Right lobe of liver (tissue), 6 donors: ENCODE measurements around the gene KRT23. TPM values are rescaled to one million over a fixed set of nuclear protein-coding genes. Genes with fewer than 3 reads are reported as not detected.
"Not testable (repeated sequence)": the region's sequence is repeated elsewhere in the genome, so short reads cannot be mapped to it uniquely, and the experiment has no call there.

Experiments
- ATAC-seq, 4 donors: fragments of 200-7000 bp; cut with Tn5 transposase; one replicate each; pipeline ENCODE4 v1.9.1; 2020; ENCODE audit warnings: mild to moderate bottlenecking in 4 of 4, moderate library complexity in 4 of 4
- DNase-seq, 3 donors: peaks; one replicate each; pipeline ENCODE4 v3.0.0-alpha.2; 2020
- H3K27ac ChIP-seq, 3 donors: fragments of 200-600 bp; one replicate each; pipeline ENCODE4 v1.8.0; 2022
- H3K27me3 ChIP-seq, 2 donors: fragments of 200-600 bp; one replicate each; pipeline ENCODE4 v1.8.0; 2022
- H3K36me3 ChIP-seq, 4 donors: fragments of 200-600 bp; sonication (generic) in 1 of 4; one replicate each; pipeline versions ENCODE4 v1.5.1 to v1.8.0; 2017 to 2022; ENCODE audit warnings: control low read depth in 1 of 4
- H3K4me1 ChIP-seq, 4 donors: fragments of 200-600 bp; sonication (generic) in 1 of 4; one replicate each; pipeline versions ENCODE4 v1.5.1 to v1.8.0; 2017 to 2022; ENCODE audit warnings: control low read depth in 1 of 4
- H3K4me3 ChIP-seq, 3 donors: fragments of 200-600 bp; one replicate each; pipeline ENCODE4 v1.8.0; 2022
- H3K9me3 ChIP-seq, 4 donors: fragments of 200-600 bp; sonication (generic) in 1 of 4; one replicate each; pipeline versions ENCODE4 v1.5.1 to v1.8.0; 2017 to 2022; ENCODE audit warnings: control low read depth in 1 of 4
- POLR2A ChIP-seq: fragments of 450-650 bp; IDR thresholded peaks from one replicate; pipeline ENCODE4 v1.6.1; 2017; ENCODE audit warnings: antibody characterized with exemption, mild to moderate bottlenecking
- WGBS: methylation state at CpG from one replicate; pipeline ENCODE4 v1.1.6; 2018; ENCODE audit warnings: low coverage, low lambda C conversion rate; ENCODE audit not compliant: insufficient coverage; ENCODE audit errors: missing lambda C conversion rate; 5-methylcytosine and 5-hydroxymethylcytosine counted together
- intact Hi-C, 2 donors: fragments of 100-400 bp; cut with DNase I; formaldehyde crosslinking; loops; one replicate each; pipeline versions ENCODE4 v1.11.2 to v1.14.1; 2022
- total RNA-seq, 6 experiments: library from RNA; depleted of rRNA in 2 of 6; stranded (reverse); fragments of >200 nt in 2 of 6; fragmentation: NEBNext Ultra II Directional in 3 of 6; extraction: Animal tissue kit (Norgen Biotek cat#: 25700) in 3 of 6; gene quantifications; one replicate each; pipeline versions ENCODE4 v1.1.0 to v1.2.4, GENCODE V29; 2016 to 2023
- TF ChIP-seq, protein P1 (sequence below), 4 donors: fragments of 200-600 bp in 3 of 4; fragments of 450-650 bp in 1 of 4; IDR thresholded peaks; one replicate each; pipeline versions ENCODE4 v1.5.1 to v1.8.0; 2016 to 2022; ENCODE audit warnings: antibody characterized with exemption in 4 of 4, mild to moderate bottlenecking in 2 of 4
- donor health status: DM: no; HTN: yes; CAD: no.
- donor health status: DM: no; HTN: no; CAD: no.
- donor health status: DM: no; HTN: no; CAD: no.
- donor health status: DM: no; HTN: yes; CAD: no.
- donor health status: DM: no; HTN: yes; CAD: no.

KRT23 gene
- total RNA-seq, 6 experiments from 2014 or later, result 0.49 to 17.6 (median 10.0) TPM; not detected in 2

DNA sequence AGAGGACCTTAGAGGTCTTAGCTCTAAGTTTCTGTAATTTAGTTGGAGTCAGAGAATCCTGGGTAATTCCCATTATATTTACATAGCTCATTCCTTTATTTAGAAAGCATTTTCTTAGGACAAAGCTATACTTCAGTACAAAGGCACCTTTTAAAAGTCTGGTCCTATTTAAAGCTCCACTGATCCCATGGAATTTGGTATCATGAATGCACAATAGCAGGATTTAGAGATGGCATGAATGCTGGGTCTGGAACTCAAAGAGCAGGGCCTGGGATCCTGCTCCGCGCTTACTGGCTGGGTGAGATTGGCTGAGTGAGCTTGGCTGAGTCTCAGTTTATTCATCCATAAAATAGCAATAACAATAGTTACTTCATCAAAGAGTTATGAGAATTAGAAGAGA lies 4.8 kb downstream of the KRT23 start:
- intact Hi-C loops, result no loop called here
- H3K4me3 ChIP-seq, result no peak overlapping the region
- WGBS, result 100% methylated on average over 1 of the region's 2 CpGs
- H3K4me1 ChIP-seq, result no peaks in the 10 kb centered on the region
- H3K36me3 ChIP-seq, result no peaks in the 10 kb centered on the region
- peaks cover 0 to 4% of the 10 kb centered on the region in 2 donors for H3K27me3 ChIP-seq
- TF ChIP-seq POLR2A, result no peak
- ATAC-seq (no peak), DNase-seq (no peak)
- no peak overlapping the region for H3K27ac ChIP-seq
- H3K9me3 ChIP-seq, result no peaks in the 10 kb centered on the region

DNA sequence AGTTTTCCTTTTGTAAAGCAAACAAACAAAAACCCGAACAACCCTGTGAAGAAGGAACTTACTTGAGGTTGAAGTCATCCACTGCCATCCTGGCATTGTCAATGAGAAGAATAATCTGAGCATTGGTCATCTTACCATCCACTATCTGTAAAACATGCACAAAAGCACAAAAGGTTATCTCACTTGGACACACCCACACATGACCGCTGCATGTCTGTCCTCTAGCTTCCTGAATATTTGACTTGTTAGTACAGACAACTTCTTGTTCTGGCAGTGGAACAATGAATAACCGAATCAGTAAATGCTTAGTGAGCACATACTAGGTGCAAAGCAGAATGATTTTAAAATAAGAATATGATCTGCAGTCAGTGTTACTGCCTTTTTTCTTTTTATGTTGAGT lies 6.1 kb downstream of the KRT23 start:
- Histone ChIP-seq H3K27ac (no peak overlapping the region), H3K4me1 (no peaks in the 10 kb centered on the region), H3K9me3 (no peaks in the 10 kb centered on the region), H3K36me3 (no peaks in the 10 kb centered on the region), H3K4me3 (no peak overlapping the region), H3K27me3 (peaks cover 0 to 4% of the 10 kb centered on the region in 2 donors)
- WGBS, result 40% methylated on average over 3 of the region's 3 CpGs
- DNase-seq (no peak), ATAC-seq (no peak)
- TF ChIP-seq POLR2A, result no peak
- TF ChIP-seq, protein P1, sequence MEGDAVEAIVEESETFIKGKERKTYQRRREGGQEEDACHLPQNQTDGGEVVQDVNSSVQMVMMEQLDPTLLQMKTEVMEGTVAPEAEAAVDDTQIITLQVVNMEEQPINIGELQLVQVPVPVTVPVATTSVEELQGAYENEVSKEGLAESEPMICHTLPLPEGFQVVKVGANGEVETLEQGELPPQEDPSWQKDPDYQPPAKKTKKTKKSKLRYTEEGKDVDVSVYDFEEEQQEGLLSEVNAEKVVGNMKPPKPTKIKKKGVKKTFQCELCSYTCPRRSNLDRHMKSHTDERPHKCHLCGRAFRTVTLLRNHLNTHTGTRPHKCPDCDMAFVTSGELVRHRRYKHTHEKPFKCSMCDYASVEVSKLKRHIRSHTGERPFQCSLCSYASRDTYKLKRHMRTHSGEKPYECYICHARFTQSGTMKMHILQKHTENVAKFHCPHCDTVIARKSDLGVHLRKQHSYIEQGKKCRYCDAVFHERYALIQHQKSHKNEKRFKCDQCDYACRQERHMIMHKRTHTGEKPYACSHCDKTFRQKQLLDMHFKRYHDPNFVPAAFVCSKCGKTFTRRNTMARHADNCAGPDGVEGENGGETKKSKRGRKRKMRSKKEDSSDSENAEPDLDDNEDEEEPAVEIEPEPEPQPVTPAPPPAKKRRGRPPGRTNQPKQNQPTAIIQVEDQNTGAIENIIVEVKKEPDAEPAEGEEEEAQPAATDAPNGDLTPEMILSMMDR (IDR thresholded peaks at IDR 0.05), result no peak
- intact Hi-C loops, result no loop called here

- no peaks in the 10 kb centered on the region for H3K27me3 ChIP-seq
- no peaks in the 10 kb centered on the region for H3K4me1 ChIP-seq
- no peak for DNase-seq
- H3K9me3 ChIP-seq, result no peaks in the 10 kb centered on the region
- no peaks in the 10 kb centered on the region for H3K36me3 ChIP-seq
- intact Hi-C loops, result no loop called here
- H3K27ac ChIP-seq, result no peak overlapping the region
- no peak overlapping the region for H3K4me3 ChIP-seq
- no peak for ATAC-seq
- no peak for TF ChIP-seq POLR2A
- TF ChIP-seq, protein P1 (IDR thresholded peaks at IDR 0.05), result no peak
- 88% methylated on average over 6 of the region's 8 CpGs for WGBS
Observed at GRCh38 chr17:40926341-40926740, 11.1 kb downstream of the KRT23 start.

- H3K4me1 ChIP-seq, result no peaks in the 10 kb centered on the region
- TF ChIP-seq, protein P1 (IDR thresholded peaks at IDR 0.05), result no peak
- TF ChIP-seq POLR2A, result no peak
- no peaks in the 10 kb centered on the region for H3K9me3 ChIP-seq
- no peak for DNase-seq
- 47% methylated on average over 2 of the region's 2 CpGs for WGBS
- no peaks in the 10 kb centered on the region for H3K27me3 ChIP-seq
- ATAC-seq, result peak in 1 of 4 donors; percentile 79
- H3K4me3 ChIP-seq, result no peak overlapping the region
- H3K27ac ChIP-seq, result no peak overlapping the region
- intact Hi-C loops, result no loop called here
- no peaks in the 10 kb centered on the region for H3K36me3 ChIP-seq
Observed at GRCh38 chr17:40922239-40922638, 15.2 kb downstream of the KRT23 start.

- DNase-seq (no peak), ATAC-seq (no peak)
- no peak overlapping the region for H3K4me3 ChIP-seq
- H3K27ac ChIP-seq, result no peak overlapping the region
- WGBS, result 79% methylated on average over 2 of the region's 2 CpGs
- H3K4me1 ChIP-seq, result no peaks in the 10 kb centered on the region
- no peaks in the 10 kb centered on the region for H3K27me3 ChIP-seq
- intact Hi-C loops, result no loop called here
- no peaks in the 10 kb centered on the region for H3K36me3 ChIP-seq
- TF ChIP-seq POLR2A, result no peak
- TF ChIP-seq, protein P1 (IDR thresholded peaks at IDR 0.05), result no peak
- H3K9me3 ChIP-seq, result no peaks in the 10 kb centered on the region
Observed at GRCh38 chr17:40921026-40921425, 16.4 kb downstream of the KRT23 start.

GRCh38 chr17:40917116-40917515 lies 20.3 kb downstream of the KRT23 start:
- H3K9me3 ChIP-seq, H3K4me1 ChIP-seq, H3K4me3 ChIP-seq, ATAC-seq, H3K27me3 ChIP-seq, DNase-seq, H3K27ac ChIP-seq, H3K36me3 ChIP-seq: not testable (repeated sequence)
- 73% methylated on average over 1 of the region's 2 CpGs for WGBS
- intact Hi-C loops, result loop anchor here in 1 of 2 donors (10.0 kb wide), 1 partner anchor 738 kb away; no protein-coding TSS in a partner anchor
